ELF-1 (cell line): Measurements from ENCODE around the gene RC3H2.
"Not testable (repeated sequence)": the region's sequence is repeated elsewhere in the genome, so short reads cannot be mapped to it uniquely, and the experiment has no call there.

Experiments used
- DNase-seq: peaks from one replicate; pipeline ENCODE4 v3.0.0-alpha.2; 2016; ENCODE audit warnings: low read depth, low spot score

The RC3H2 gene

DNA sequence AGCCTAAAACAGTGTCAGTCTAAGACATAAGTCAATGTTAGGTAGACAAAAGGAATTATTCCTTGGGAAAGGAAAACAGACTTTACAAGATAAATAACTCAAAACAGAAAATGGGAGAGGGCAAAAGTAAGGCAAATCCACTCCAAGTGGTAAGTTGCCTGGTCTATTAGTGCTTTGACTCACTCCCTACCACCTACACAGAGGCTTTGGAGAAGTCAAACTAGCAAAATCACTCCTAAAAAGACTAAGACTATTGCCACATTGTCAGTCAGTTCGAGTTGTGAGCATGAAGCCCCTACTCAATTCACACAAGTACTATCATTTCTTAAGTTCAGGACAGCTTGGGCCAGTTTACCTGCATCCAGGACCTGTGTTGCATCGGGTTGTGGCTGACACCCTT, 13.2 kb upstream of the RC3H2 start:
- no peak for DNase-seq

DNA sequence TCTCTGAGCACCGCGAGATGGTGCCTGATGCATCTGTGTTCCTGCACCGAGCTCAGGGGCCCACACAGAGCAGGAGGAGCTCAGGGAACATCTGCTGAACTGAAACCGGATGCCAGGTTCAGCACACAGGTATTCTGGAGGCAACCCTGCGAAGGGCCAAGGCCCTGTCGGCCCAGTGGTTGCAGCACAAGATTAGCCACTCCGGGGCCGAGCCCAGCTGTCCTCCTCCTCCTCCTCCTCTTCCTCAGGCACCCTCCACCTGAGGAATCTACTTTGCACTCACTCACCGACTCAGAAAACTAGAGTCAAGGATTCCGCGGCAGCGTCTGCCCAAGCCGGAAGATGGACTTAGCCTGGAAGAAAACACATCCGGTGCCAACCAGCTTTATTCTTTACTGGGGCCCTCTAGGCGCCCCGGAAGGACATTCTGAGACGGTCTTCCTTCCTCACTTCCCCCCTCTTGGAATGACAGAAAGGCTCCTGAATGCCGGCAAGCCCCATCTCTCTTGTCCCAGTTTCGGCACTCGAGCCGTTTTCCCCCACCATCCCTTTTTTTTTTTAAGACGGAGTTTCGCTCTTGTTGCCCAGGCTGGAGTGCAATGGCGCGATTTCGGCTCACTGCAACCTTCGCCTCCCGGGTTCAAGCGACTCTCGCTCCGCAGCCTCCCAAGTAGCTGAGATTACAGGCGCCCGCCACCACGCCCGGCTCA, 8.0 kb upstream of the RC3H2 start, which contains the start of gene ZBTB6:
Gene ZBTB6 (minus strand): TSS at position 360 of the 710 bp plus-strand sequence. CDS start 1,251 bp downstream, outside the sequence.
- DNase-seq: peak; percentile 90

DNA sequence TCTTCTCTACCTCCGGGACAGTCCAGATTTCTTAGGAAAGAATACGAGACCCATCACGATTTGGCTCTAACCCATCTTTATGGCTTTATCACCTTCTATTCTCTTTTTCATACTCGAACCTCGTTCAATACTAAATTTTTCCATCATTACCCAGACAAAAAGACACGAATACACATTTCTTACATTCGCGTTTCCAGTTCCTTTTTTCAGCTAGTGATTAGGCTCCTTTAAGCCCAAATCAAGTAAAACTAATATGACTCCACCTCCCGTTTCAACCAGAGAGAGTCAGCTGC, 7.5 kb upstream of the RC3H2 start:
- no peak for DNase-seq

DNA sequence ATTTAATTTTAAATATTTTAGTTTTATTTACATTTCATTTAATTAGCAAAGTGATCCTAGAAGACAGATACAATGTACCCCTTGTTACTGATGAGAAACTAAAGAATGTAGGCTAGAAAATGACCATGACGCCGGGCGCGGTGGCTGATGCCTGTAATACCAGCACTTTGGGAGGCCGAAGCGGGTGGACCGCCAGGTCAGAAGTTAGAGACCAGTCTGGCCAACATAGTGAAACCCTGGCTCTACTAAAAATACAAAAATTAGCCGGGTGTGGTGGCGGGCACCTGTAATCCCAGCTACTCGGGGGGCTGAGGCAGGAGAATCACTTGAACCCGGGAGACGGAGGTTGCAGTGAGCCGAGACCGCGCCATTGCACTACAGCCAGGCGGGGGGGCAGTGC, 963 bp upstream of the RC3H2 start:
- DNase-seq: not testable (repeated sequence)

DNA sequence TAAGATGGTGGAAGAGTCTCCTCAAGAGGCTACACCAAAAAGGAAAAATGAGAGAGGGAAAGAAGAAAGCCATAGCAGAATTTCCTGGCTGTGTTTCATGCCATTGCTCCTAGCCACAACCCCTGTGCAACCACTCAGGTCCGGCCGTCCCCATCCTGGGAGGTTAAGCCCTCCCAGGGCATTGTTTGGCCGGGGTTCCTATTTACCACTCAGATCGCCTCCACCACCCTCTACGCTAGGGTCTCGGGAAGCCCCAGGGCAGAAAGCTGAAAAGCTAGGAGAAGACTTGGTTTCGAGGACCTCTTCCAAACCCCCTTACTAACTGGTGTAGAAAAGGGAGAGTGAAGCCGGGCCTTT, 715 bp downstream of the RC3H2 start:
- no peak for DNase-seq

DNA sequence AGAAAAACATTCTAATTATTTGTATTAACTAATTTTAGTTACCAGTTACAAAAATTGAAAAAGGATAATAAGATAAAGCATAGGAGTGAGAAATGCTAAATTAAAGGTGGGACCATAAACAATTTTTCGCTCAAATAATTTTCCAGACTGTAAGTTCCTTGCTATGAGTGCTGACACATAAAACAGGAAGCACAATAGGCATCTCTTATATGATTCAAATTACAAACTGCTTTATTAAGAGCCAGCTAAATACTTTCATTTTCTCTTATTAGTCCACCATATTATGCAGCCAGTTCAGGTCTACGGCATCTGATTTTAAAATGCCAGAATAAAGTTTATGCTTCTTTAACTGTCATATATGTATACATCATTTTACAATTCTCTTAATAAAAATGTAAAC, 4.4 kb downstream of the RC3H2 start:
- no peak for DNase-seq

DNA sequence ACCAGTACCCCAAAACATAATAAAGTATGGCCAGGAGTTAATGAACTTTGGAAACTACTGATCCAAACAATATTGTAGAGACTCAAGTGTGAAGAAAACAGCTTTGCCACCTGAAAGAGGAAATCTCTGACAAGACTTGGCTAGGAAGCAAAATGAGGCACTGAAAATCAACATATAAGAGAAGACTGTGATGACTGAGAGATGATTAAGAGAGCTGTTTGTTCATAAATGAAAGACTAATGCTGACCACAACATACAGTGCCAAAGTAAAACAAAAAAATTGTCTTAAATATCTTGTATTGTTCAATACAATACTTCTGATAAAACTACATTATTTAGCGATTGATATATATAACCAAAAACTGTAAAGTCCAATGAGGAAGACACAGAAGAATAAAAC, 7.2 kb downstream of the RC3H2 start:
- no peak for DNase-seq

DNA sequence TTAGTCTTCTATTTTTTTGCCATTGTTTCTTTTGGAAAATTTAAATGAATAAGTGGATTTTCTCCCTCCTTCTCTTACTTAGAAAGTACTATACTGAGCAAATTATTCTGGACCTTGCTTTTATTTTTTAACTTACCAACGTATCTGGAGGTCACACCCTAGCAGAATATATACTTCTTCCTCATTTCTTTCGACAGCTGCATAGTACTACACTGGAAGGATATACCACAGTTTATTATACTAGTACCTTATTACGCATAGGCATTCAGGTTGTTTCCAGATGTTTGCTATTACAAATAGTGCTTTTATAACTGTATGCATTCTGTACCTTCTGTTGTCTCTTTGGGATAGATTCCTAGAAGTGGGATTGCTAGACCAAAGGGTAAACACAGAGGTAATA, 16.7 kb downstream of the RC3H2 start:
- DNase-seq: no peak

DNA sequence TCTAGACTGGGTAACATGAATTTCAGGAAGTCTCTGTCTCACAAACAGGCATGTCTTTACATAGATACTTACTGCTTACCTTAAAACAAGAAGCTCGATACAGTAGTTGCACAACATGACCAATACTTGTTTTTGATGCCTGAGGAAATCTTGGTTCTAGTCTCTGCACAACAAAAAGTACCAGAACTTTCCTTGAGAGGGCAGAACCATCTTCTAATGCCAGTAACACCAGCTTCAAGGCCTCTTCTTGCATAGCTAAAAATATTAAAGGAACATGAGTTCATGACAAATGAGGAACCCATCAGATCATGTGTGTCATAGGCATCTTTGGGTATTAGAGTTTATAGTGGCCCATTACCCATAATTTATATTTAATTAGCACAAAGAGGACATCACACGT, 22.0 kb downstream of the RC3H2 start:
- no peak for DNase-seq

DNA sequence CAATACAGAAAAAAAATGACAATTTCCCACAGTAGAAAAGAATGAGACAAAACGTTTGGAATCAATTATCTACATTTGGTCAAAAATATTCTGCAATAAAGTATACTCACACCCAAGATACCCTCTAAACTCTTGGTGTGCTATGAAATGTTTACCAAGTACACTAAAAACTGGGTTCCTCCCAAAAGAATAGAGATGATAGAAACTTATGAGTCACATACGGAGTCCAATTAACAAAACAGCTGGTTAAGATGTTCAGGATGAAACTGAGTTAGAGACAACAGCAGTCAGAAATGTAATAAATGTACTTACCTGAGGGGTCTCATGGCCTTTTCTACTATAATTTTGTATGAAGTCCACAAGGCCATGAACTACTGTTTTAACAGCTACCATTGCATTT, 25.7 kb downstream of the RC3H2 start:
- no peak for DNase-seq

DNA sequence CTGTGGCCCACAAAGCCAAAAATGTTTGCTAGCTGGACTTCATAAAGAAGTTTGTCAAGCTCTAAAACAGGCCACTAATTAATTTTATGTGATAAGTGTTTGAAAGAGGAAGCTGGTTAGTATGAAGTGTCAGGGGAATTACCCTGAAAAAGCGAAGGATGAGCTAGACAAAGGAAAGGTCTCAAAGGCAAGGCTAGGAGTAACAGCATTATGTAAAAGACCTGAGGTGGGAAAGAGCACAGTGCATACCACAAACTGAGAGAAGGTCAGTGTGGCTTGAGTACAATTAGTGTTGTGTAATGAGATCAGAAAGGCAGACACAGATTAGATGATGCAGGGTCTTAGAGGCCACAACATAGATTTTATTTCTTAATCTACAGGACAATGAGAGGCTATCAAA, 29.6 kb downstream of the RC3H2 start:
- no peak for DNase-seq

DNA sequence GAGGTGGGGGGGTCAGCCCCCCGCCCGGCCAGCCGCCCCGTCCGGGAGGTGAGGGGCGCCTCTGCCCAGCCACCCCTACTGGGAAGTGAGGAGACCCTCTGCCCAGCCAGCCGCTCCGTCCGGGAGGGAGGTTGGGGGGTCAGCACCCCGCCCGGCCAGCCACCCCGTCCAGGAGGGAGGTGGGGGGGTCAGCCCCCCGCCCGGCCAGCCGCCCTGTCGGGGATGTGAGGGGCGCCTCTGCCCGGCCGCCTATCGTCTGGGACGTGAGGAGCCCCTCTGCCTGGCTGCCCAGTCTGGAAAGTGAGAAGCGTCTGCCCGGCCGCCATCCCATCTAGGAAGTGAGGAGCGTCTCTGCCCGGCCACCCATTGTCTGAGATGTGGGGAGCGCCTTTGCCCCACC, 37.9 kb downstream of the RC3H2 start:
- DNase-seq: not testable (repeated sequence)

DNA sequence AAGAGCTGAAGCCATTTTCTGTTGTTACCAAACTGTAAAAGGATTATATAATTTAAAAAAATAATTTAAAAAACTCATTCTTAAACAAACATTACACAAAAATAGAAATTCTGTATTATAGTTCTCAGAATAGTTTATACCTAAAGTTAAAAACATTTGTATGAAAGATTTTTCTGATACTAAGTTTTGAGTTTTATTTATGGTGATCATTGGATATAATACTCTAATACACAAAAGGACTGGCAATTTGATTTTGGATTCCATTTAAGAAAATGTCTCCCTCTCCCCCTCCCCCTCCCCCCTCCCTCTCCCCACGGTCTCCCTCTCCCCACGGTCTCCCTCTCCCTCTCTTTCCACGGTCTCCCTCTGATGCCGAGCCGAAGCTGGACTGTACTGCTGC, 39.1 kb downstream of the RC3H2 start:
- no peak for DNase-seq

DNA sequence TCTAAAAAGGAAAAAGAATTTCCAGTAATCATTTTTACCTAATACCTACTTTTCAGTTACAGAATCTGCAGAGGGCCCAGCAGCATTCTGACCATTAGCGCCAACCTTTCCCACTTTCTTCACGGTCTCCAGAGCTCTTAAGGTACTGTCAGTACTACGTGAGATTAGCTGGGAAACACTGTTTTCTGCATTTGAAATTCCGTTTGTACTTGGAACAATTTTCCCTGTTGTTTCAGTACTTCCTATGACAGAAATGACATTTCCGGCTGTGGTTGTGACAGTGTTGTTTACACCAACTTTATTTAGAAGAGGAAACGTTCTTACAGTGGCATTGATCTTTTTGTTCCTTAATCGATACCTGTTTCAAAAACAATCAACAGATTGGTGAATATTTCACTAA, 39.9 kb downstream of the RC3H2 start:
- no peak for DNase-seq

DNA sequence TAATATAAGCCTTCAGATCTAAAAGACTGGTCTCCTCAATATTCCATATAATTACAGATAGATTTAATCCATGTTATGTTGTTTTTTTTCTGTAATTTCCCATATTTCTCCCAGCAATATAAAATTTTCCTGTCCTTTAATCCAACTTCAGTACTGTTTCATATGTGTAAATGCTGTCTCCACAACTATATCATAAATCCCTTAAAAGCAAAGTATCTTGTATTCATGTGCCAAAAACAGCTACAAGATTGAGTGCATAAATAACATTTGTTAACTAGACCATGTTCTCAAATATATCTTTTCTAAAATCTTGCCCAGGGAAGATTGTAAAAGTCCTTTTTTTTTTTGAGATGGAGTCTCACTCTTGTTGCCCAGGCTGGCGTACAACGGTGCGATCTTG, 41.8 kb downstream of the RC3H2 start:
- no peak for DNase-seq

DNA sequence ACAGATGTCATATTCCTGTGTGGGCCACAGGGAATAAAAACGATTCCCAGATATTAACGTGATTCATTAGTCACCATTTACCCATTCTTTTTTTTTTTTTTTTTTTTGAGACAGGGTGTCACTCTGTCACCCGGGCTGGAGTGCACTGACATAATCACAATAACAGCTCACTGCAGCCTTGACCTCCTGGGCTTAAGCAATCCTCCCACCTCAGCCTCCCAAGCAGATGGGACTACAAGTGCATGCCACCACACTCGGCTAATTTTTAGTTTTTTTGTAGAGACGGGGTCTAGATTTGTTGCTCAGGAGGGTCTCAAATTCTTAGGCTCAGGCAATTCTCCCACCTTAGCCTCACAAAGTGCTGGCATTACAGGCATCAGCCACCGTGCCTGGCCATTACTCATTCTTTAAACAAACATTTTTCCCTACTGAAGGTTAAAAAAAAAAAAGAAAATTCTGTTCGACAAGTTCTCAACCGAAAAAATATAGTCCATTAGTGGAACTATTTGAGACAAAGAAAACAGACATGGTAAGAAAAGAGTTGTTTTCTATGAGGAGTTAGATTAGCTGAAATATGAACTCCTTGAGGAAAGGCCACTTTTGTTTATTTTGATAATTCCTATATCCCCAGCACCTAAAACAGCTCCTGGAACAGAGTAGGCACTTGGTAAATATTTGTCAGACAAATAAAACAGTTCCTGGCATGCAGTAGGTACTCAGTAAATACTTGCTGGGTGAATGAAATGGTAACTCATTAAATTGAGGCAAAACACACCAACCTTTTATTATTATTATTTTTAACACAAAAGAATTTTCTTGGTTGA, 44.6 kb downstream of the RC3H2 start:
- DNase-seq: no peak

DNA sequence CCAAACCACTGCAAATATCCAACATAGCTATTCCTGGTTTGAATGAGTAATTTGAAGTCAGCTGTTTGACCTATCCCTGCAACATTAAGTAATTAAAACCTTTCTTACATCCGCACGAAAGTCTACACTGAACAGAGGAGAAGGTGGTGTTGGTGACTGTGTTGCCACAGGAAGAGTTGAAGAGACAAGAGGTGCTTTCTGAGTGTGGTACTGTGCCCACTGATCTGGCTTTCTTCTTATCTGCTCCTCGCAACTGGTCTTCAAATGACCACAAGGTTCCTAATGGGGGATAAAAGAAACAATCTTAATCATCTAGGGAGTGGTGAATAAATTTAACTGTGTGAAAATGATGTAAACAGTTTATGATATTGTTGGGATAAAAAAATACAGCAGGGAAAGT, 47.3 kb downstream of the RC3H2 start:
- no peak for DNase-seq

DNA sequence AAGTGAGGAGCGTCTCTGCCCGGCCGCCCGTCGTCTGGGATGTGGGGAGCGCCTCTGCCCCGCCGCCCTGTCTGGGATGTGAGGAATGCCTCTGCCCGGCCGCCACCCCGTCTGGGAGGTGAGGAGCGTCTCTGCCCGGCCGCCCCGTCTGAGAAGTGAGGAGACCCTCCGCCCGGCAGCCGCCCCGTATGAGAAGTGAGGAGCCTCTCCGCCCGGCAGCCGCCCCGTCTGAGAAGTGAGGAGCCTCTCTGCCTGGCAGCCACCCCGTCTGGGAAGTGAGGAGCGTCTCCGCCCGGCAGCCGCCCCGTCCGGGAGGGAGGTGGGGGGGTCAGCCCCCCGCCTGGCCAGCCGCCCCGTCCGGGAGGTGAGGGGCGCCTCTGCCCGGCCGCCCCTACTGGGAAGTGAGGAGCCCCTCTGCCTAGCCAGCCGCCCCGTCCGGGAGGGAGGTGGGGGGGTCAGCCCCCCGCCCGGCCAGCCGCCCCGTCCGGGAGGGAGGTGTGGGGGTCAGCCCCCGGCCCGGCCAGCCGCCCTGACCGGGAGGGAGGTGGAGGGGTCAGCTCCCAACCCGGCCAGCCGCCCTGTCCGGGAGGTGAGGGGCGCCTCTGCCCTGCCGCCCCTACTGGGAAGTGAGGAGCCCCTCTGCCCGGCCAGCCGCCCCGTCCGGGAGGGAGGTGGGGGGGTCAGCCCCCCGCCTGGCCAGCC, 52.9 kb downstream of the RC3H2 start:
- not testable (repeated sequence) for DNase-seq

DNA sequence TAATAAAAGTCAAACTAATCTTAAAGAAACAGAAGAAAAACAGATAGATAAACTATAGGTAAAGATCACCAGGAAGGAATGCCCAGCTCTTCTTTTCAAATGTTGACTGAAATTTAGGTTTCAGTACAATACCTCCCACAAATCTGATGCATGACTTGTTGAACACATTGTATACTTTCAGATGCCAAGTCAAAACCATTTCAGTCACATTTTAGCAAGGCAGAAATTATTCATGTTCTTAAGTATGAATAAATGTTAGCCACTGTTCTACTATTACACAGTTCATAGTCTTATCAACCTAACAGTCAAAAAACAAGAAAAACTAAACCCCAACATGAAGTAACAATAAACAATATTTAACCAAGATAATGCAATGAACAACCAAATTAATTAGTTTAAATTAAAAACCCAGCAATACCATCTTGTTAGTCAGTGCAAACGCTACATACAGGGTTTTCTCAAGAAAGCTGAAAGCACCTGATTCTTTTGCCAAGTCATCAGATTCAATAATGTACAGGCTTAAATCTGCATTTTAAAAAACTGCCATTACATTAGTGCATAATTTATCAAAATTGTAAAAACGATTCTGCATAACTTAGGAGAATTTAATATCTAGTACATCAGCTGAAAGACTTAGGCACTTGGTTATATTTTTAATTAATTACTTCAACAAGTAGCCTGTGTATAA, 56.8 kb downstream of the RC3H2 start:
- DNase-seq: no peak

DNA sequence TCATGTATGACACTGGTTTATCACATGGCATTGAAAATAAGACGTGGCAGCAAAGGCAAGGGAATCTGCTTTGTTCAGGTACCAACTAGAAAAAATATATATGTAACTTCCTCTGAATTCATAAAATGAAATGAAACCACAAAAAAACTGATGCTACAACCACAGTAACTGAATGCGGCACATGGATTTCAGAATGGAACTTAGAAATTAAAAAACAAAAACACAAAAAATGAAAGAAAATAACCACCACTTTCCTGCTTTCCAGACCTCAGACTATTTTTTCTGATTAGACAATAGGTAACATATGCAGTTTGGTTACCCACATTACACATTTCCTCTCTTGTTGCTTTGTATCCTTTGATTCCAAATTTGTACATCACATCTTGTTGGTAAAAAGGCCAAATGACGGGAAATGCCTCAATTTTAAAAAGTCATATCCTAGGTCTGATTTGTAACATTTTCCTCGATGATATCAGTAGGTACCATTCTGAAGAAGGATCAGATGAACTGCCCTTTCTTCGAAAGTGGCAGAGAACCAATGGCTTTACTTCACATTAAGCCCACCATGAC, 58.7 kb downstream of the RC3H2 start:
- DNase-seq: no peak

DNA sequence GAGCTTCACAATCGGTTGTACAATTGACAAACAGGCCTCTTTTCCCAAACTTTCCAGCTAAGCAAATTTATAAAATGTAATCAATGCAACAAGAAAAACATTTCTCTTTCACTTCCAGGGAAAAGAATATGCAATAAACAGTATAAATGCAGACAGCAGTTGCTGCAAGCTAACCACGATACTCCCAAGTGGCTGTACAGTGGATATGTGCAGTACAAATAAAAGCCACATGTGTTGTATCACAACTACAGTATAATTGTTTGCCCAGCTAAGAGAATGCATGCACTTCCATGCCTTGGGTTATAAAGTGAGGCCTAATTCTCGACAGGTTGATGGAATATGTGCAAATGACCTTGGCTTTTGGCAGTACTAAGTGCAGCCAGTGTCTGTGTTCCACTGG, 60.0 kb downstream of the RC3H2 start:
- no peak for DNase-seq

DNA sequence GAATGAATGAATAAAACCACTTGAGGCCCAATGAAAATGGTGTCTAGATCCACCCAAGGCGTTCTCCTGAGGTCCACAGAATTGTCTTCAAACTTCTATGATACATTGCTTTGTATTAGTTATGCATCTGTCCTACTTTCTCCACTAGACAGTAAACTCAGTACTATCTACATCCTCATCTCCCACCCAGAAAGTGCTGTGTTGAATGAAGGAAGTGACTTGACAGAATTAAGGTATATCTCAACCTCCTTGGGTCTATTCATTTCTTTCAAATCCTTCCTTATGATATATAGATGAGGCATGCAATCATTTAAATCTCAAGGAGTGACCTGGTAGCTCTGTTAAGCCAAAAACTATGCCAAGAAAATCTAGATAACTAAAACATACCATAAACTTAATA, 61.0 kb downstream of the RC3H2 start:
- DNase-seq: no peak
